ENCODE measurements around the gene CRYBG2.

CRYBG2 gene

GRCh38 chr1:26370591-26371382 is 16.9 kb upstream of the CRYBG2 start:
- DNase-seq = no peak

- no peak for DNase-seq
Measured at GRCh38 chr1:26368486-26368885, 14.6 kb upstream of the CRYBG2 start.

- no peak for DNase-seq
Measured at GRCh38 chr1:26368006-26368405, 14.1 kb upstream of the CRYBG2 start.

GRCh38 chr1:26367441-26367840 is 13.5 kb upstream of the CRYBG2 start:
- no peak for DNase-seq

- DNase-seq = no peak
Measured at GRCh38 chr1:26364956-26365355, 11.0 kb upstream of the CRYBG2 start.

GRCh38 chr1:26363549-26364448 is 9.9 kb upstream of the CRYBG2 start:
- peak; percentile 86 for DNase-seq

GRCh38 chr1:26362331-26362730 is 8.4 kb upstream of the CRYBG2 start:
- DNase-seq = no peak

- no peak for DNase-seq
Measured at GRCh38 chr1:26361605-26362122, 7.7 kb upstream of the CRYBG2 start.

- DNase-seq = no peak
Measured at GRCh38 chr1:26360807-26361604, 7.1 kb upstream of the CRYBG2 start.

- no peak for DNase-seq
Measured at GRCh38 chr1:26359981-26360806, 6.3 kb upstream of the CRYBG2 start.

GRCh38 chr1:26358411-26359384 is 4.8 kb upstream of the CRYBG2 start:
- DNase-seq = no peak

GRCh38 chr1:26357121-26357602 is 3.2 kb upstream of the CRYBG2 start:
- no peak for DNase-seq

GRCh38 chr1:26356106-26356505 is 2.2 kb upstream of the CRYBG2 start:
- no peak for DNase-seq

GRCh38 chr1:26354972-26355371 is 1.0 kb upstream of the CRYBG2 start:
- no peak for DNase-seq

GRCh38 chr1:26353210-26353859 is 595 bp downstream of the CRYBG2 start:
- DNase-seq = no peak

- no peak for DNase-seq
Measured at GRCh38 chr1:26352338-26352679, 1.6 kb downstream of the CRYBG2 start.

- DNase-seq = no peak
Measured at GRCh38 chr1:26351590-26352337, 2.2 kb downstream of the CRYBG2 start.

- no peak for DNase-seq
Measured at GRCh38 chr1:26350701-26351589, 3.0 kb downstream of the CRYBG2 start.

Data from suppressor macrophage treated with lipopolysaccharide for 4 hours (primary cell).